Tibial nerve (tissue), 4 donors: ENCODE measurements around the gene CCDC78.

ENCODE experiments used
- EP300 ChIP-seq, 2 donors: sonication (generic); formaldehyde crosslinking; IDR thresholded peaks; one replicate each; pipeline ENCODE4 v1.6.1; 2017; ENCODE audit warnings: antibody characterized with exemption in 2 of 2, mild to moderate bottlenecking in 1 of 2
- POLR2A ChIP-seq, 2 donors: fragments of 450-650 bp; IDR thresholded peaks; one replicate each; pipeline ENCODE4 v1.6.1; 2017; ENCODE audit warnings: antibody characterized with exemption in 2 of 2, mild to moderate bottlenecking in 2 of 2, moderate library complexity in 2 of 2
- TF ChIP-seq, protein P1 (sequence below), 5 experiments: fragments of 200-600 bp in 3 of 5; fragments of 450-650 bp in 2 of 5; sonication (generic) in 3 of 5; IDR thresholded peaks; one replicate each; pipeline ENCODE4 v1.5.1; 2016 to 2019; ENCODE audit warnings: antibody characterized with exemption in 5 of 5, mild to moderate bottlenecking in 3 of 5, moderate library complexity in 2 of 5

DNA sequence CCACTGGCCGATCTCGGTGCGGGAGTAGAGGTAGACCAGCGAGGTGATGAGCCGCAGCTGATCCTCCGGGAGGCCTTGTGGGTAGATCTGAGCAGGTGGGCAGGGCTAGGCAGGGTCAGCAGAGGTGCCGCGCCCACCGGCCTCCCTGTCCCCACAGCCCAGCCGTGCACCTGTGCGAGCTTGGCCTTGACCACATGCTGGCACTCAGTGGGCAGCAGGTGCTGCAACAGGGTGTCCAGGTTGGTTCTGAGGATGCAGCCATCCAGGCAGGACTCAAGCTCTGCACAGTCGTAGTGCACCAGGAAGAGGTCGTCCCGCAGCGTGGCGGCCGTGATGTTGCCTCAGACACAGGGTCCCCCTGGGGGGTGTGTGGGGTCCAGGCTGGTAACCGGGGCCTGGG, 46.7 kb upstream of the CCDC78 start:
- TF ChIP-seq POLR2A (IDR thresholded peaks at IDR 0.05) (no peak), EP300 (IDR thresholded peaks at IDR 0.05) (no peak)
- TF ChIP-seq, protein P1, sequence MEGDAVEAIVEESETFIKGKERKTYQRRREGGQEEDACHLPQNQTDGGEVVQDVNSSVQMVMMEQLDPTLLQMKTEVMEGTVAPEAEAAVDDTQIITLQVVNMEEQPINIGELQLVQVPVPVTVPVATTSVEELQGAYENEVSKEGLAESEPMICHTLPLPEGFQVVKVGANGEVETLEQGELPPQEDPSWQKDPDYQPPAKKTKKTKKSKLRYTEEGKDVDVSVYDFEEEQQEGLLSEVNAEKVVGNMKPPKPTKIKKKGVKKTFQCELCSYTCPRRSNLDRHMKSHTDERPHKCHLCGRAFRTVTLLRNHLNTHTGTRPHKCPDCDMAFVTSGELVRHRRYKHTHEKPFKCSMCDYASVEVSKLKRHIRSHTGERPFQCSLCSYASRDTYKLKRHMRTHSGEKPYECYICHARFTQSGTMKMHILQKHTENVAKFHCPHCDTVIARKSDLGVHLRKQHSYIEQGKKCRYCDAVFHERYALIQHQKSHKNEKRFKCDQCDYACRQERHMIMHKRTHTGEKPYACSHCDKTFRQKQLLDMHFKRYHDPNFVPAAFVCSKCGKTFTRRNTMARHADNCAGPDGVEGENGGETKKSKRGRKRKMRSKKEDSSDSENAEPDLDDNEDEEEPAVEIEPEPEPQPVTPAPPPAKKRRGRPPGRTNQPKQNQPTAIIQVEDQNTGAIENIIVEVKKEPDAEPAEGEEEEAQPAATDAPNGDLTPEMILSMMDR (IDR thresholded peaks at IDR 0.05), result no peak
